EL (cell line): ENCODE data around the gene MRAS.
"Not testable (repeated sequence)": the region's sequence is repeated elsewhere in the genome, so short reads cannot be mapped to it uniquely, and the experiment has no call there.

ENCODE experiments used
- DNase-seq: peaks from one replicate; pipeline ENCODE4 v3.0.0-alpha.2; 2016

The MRAS gene

DNA sequence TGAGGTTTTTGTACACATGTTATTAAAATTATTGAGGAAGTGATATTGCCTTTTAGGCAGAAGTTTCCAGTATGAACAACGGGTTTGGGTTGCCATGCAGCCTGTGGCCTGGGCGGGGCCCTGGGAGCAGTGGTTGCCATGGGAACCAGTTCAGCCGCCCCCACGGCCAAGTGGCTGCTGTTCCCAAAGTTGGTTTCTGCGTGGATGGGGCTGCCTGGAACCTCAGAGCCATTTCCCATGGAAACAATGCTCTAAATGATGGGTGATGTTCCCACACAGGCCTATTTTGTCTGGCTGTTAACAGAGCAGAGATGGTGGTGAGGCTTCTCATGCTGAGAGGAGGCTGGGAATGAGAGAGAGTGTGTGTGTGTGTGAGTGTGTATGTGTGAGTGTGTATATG lies 19.5 kb downstream of the MRAS start:
- no peak for DNase-seq

DNA sequence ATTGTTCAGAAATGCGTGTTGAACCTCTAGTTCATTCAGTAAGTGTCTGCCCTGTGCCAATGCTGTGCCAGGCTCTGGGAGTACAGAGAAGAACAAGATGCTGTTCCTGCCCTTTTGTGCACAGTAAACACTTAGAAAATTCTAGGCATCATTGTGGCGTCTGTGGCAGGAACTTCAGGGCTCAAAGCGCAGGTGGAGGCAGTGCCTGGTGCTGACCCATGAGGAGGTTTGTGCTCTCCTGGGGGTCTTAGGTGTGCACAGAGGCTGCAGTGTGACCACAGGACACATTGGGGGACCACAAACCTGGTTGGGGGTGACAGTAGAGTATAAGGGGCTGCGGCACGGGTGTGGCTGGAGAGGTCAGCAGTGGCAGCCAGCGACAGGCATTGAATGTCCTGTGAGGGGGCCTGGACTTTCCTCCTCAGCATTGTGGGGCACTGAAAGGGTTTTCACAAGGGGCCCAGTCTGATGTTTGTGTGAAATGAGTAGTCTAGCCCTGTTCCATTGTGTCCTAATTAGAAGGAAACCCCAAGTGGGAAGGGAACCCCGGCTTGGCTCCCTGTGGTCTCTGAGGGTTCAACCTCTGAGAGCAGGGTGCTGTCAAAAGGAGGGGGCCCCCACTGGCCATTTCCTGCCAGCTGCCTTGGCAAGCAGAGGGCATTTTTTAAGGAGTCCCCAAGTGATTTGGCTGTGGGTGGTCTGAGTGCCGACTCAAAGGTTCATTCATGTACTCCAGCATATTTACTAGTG lies 20.9 kb downstream of the MRAS start:
- DNase-seq: no peak

DNA sequence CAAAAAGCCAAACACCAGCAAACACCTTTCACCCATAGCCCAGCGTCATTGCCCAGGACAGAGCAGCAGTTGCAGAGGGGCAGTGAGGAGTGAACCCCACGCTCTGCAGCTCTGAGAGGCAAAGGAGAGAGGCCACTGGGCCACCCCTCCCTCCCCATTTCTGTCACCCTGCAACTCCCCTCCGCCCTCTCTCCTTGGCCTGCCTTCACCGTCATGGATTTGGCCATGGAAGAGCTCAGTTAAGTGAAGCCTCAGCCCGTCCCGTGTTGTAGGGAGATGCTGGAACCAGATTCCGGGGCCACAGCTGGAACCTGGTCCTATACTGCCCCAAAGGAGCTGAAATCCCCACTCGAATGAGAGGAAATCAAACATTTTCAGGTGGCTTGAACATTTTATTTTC lies 21.9 kb downstream of the MRAS start:
- DNase-seq: no peak

DNA sequence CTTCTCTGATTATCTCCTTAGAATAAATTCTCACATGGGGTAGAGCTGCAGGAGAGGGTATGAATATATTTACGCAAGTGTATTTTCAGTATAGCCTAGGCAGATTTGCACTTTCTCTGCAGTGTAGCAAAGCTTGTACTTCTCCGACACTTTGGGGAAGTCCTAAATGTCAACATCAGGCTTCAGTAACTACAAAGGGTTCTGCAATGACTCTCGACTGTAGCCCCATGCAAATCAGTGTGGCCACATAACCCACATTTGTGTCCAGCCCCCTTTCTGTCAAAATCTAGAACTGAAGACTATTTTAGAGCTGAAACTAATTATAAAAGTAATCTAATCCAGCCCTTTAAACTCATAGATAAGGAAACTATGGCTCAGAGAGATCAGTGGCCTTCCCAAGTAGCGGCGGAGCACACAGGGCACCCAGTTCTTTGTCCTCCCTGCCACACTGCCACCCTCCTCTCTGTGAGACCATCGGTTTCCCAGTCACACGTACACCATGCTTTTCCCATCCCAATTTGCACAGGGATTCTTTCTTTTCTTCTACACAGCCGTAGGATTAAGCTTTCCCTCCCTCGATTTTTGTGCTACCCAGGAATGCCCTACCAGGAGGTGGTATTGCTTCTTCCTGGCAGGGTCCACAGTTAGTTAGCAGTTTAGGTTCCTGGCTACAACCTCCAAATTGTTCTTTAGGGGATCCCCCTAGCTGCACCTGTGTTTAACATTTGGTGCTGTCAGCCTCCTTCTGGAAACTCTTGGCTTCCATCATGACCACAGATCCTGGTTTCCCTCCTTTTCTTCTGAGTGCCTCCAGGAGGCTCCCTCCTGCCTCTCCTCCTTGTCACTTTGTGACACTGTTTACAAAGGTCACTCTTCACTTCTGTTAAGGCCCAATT lies 22.9 kb downstream of the MRAS start:
- no peak for DNase-seq

DNA sequence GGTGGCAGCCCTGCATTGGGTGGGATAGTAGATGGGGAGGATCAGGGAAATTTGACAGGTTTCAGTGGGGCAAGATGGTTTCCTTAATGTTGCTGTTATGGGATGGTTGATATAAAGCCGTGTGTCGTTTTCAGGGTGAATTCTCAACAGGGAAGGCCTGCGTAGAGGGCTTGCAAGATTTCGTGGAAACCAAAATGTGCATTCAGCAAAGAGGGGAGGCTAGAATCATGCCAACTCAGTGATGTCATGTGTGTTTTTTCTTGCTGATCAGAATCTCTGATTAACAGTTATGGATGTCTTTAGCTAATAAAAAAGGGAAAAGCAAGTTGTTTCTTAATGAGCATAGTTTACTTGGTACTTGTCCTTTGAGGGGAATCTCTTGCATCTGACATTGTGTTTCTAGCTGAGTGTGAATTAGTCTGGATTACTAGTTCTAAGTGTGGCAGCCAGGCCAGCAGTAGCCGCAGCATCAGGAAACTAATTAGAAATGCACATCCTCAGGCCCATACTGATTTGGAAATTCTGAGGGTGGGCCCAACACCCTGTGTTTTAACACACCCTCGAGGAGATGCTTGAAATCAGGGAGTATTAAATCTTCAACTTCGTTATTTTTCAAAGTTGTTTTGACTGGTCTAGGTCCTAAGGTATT lies 24.8 kb downstream of the MRAS start:
- no peak for DNase-seq

DNA sequence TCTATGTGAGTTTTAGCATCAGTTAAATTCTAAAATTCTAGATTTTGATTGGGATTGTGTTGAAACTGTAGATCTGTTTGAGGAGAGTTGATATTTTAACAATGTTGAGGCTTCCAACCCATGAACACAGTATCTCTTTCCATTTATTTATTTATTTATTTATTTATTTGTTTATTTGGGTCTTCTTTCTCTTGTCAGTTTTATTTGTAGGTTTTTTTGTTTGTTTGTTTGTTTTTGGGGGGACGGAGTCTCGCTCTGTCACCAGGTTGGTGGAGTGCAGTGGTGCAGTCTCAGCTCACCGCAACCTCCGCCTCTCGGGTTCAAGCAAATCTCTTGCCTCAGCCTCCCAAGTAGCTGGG lies 25.3 kb downstream of the MRAS start:
- no peak for DNase-seq

DNA sequence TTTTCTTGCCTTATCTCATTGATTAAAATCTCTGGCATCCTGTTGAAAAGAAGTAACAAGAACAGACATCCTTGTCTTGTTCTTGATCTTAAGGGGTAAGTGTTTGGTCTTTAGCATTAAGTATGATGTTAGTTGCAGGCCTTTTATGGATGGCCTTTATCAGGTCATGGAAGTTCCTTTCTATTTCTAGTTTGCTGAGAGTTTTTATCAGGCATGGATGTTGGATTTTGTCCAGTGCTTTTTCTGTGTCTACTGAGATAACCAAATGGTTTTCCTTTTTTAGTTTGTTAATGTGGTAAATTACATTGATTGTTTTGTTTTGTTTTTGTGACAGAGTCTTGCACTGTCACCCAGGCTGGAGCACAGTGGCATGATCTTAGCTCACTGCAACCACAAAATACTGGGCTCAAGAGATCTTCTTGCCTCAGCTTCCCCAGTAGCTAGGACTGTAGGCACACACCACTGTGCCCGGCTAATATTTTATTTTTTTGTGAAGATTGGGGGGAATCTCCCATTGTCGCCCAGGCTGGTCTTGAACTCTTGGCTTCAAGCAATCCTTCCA lies 26.3 kb downstream of the MRAS start:
- no peak for DNase-seq

DNA sequence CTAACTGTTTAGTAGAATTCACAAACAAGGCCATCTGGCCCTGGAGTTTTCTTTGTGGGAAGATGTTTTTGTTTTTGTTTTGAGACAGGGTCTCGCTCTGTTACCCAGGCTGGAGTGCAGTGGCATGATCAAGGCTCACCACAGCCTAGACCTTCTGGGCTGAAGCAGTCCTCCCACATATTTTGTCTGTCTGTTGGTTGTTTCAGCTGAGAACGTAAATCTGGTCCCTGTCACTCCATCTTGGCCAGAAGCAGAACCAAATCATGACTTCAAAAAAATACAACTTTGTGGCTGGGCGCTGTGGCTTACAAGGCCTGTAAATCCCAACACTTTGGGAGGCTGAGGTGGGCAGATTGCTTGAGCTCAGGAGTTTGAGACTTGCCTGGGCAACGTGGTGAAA lies 27.1 kb downstream of the MRAS start:
- DNase-seq: no peak

DNA sequence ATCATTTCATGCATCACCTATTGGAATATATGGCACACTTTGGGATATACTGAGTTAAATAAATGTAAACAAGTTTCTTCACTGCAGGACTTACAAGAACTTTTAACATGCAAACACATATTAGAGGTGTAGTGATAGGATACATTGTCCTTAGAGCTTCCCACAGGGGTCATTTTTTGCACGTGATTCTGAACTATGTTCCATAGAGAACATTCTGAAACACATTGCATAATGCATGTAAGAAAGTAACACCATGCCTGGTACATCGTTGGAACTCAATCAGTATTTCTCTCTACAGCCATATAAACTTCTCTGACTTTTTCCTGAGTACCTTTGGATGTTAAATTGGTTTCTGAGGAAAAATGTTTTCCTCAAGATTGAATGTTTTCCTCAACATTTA lies 28.3 kb downstream of the MRAS start:
- no peak for DNase-seq

DNA sequence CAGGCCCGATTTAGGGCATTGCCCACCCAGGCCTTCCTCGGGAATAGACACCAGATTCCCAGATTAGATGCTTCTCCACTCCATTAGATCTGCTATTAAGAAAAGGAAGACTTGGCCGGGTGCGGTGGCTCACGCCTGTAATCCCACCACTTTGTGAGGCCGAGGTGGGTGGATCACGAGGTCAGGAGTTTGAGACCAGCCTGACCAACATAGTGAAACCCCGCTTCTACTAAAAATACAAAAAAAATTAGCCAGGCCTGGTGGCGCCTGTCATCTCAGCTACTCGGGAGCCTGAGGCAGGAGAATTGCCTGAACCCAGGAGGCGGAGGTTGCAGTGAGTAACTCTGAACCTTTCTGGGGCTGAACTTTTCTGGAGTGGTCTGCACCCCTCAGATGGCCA lies 28.8 kb downstream of the MRAS start:
- DNase-seq: not testable (repeated sequence)

DNA sequence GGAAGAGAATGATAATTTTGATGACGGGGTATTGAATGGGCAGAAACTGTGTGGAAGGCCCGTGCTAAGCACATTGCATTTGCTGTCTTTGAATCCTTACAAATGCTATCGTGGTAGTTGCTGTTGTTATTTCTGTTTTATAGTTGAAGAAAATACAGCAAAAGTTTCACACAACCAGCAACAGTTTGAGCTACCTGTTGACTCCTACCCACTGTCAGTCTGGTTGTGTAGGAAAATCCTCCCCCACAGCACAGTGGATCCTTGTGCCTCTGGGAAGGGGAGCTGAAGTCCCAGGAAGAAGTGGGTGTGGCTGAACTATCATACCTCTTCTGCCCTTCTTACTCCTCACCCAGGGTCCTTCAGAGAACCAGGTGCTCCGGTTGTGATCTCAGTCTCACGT lies 29.4 kb downstream of the MRAS start:
- no peak for DNase-seq

DNA sequence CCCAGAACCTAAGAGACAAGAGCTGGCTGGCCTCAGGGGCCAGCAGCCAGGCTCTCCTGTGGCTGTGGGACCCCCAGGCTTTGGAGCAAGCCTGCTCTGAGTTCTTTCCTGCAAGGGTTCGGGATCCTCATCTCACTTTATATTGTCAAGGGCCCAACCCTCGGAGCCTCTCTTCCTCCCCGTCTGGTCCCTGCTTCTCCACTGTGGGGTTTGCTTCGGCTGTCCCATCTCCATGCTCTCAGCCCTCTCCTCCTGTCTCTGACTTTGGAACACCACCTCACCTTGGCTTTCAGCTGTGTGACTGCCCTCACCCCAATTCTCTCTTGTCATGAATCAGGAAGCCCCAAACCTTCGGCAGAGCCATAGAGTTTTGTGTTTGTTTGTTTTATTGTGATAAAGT lies 30.0 kb downstream of the MRAS start:
- DNase-seq: no peak

DNA sequence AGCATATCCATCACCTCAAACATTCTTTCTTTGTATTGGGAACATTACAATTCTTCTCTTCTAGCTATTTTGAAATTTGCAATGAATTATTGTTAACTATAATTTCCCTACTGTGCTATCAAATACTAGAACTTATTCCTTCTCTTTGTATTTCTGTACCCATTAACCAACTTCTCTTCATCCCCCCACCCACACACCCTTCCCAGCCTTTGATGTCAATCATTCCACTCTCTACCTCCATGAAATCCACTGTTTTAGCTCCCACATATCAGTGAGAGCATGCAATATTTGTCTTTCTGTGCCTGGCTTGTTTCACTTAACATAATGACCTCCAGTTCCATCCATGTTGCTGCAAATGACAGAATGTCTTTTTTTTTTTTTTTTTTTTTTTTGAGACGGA lies 30.6 kb downstream of the MRAS start:
- no peak for DNase-seq

DNA sequence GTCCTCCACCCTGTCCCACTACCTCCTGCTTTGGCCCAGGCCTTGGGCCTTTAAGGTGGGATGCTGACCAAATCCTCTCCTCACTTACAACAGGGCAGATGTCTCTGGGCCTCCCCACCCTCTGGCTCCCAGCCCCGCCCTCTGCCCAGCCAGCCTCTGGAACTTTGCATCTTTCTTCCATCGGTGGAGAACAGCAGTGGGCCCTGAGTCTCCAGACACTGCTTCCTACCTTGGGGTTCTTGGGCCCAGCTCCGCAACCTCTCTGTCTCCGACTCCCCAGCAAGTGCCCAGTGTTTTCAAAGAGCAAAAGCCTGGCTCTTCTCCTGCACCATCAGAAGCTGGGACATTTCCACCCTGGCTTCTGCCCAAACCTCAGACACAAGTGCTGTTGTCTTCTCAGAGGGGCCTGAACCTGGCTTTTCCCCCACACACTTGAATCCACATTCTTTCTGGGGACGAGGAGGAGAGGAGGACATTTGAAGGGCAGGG lies 33.1 kb downstream of the MRAS start:
- DNase-seq: no peak

DNA sequence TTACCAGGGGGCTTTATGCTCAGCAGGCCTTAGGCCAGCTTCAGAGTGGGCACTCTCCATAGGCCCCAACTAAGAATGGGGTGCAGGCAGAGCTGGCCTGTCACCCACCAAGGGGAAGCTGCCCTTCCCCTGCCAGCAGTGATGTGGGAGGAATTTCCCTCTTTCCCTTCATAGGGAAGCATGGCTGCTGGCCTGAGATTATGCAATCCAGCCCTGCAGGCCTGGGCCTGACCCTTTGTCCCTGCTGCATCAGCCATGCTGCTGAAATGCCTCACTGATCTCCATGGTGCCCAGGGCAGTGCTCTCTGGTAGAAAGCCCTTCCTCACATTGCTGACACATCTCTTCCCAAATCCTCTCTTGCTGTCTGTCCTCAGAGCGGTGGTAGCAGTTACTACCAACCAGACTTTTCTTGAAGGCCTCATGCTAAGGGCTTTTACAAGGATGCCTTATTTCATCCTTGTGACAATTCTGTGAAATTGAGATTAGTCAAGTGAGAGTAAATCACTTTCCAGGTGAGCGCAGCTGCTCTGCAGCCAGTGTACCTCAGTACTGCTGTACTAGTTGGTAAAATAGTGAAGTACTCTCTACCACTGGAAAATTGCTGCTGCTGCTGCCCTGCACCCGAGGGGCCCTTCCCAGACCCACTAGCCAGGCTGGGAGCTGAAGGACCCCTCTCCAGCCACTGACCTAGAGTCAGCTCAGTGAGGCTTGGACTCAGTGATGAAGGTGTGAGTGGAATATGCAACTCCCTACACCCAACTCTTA lies 33.8 kb downstream of the MRAS start:
- peak; percentile 60 for DNase-seq

DNA sequence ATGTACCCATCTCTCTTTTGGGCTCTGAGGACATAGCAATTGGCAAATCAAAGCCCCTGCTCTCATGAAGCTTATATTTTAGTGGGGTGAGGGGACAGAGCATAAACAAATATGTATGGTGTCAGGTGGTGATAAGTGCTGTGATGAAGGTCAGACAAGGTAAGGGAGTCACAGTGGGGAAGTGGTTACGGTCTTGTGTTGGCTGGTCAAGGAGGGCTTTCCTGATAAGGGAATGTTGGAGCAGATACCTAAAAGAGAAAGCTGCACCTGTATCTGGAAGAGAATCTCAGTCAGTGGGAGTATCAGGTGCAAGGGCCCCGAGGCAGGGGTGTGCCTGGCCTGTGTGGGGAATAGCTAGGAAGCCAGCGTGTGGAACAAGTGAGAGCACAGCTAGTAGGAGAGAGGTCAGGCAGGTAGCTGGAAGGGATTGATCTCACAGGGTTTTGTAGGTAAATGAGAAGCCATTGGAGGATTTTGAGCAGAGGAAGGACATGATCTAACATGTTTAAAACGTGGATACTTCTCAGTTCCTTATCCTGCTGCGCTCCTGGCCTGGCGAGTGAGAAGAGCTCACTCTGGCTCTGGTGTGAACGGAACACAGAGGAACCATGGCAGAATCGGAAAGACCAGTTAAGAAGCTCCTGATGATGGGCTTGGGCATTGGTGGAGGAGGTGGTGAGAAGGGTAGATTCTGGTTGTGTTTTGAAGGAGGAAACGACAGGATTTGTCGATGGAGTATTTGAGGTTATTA lies 35.5 kb downstream of the MRAS start:
- DNase-seq: no peak

DNA sequence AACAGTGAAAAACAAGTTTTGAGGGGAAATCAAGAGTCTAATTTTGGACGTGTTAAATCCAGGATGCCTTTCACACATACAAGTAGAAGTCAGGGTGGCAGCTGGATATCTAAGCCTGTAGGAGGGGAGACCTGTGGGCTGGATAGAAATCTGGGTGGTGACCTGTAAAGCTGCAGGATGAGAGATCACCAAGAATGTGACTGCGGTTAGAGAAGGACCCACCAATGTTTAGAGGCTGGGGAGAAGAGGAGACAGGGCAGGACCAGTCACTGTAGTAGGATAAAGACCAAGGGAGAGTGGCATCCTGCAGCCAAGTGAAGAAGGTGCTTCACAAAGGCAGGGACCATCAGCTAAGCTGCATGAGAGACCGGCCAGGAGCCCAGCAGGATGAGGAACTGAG lies 36.2 kb downstream of the MRAS start:
- no peak for DNase-seq

DNA sequence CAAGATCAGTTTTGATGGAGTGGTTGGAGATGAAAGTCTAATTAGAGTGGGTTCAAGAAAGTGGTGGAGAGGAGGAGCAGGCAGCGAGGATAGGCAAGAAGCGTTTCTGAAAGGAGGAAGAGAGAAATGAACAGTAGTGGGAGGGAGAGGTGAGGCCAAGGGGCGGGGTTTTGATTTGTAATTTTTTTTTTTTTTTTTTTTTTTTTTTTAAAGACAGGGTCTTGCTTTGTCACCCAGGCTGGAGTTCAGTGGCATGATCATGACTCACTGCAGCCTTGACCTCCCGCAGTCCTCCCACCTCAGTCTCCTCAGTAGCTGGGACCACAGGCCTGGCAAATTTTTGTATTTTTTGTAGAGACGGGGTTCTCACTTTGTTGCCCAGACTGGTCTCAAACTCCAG lies 36.6 kb downstream of the MRAS start:
- DNase-seq: no peak

DNA sequence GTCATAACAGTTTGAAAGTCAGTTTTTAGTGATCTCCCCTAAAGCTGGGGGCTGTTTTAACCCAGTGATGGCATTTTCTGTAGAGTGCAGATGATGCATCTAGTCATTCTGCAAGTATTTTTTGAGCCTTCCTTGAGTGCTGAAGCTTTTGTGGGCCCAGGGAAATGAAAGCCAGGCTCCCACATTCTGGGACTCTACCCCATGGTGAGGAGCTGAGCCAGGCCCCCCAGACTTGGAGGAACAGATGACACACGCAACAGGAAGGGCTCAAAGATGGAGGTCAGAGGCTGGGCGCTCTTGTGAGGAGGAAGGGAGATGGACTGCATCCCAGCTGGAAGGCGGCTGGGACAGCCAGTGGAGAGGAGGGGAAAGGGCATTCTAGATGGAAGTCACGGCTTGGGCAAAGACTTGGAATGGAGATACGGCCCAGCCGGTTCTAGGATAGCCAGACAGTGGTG lies 40.8 kb downstream of the MRAS start:
- peak; percentile 14 for DNase-seq

DNA sequence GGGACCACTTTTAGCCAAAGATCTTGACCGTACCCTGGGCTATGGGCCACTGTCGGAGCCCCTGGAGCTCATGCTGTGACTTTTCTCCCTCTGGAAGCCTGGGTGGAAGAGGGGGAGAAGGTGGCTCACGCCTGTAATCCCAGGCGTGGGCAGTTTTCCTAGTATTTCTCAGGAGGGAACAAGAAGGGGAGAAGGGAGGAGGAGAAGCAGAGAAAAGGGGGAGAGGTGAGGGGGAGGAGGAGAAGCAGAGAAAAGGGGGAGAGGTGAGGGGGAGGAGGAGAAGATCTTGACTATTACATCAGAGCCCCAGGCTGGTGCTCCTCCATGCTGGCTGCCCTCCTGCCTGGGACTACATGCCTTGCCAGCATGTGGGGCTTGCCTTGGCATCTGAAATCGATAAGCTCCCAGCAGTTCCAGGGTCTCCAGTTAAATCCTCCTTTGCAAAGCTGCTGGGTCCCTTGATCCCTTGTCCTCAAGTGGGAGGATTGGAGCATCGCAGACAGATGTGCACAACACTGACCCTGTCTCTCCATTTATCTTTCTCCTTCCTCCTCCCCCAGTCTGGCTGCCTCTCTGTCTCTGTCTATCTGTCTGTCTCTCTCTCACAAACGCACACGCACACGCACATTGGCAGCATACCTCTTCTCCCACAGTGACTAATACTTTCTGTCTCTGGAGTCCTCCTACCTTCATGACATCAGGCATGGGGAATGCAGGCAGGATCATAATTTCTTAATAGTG lies 41.6 kb downstream of the MRAS start:
- peak; percentile 95 for DNase-seq

DNA sequence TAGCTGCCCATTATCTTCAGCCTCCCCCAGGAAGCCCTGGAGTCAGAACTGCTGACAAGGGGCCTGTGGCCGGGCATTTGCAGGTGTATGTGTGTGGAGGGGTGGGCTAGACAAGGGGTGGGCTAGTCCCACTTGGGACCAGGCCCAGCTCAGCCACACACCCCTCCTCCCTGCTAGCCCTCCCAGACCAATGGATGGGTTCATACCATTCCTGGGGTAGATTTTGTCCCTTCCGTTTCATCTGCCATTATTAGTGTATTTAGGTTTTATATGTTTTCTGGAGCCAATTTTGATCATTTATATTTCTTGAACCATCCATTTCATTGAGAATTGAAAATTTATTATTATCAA lies 42.2 kb downstream of the MRAS start:
- DNase-seq: no peak
